ENCODE results near the gene SERPINB11. TPM values are rescaled to one million over a fixed set of nuclear protein-coding genes. Genes with fewer than 3 reads are reported as not detected.

Gene SERPINB11
- total RNA-seq, 6 experiments from 2014 or later: not detected

DNA sequence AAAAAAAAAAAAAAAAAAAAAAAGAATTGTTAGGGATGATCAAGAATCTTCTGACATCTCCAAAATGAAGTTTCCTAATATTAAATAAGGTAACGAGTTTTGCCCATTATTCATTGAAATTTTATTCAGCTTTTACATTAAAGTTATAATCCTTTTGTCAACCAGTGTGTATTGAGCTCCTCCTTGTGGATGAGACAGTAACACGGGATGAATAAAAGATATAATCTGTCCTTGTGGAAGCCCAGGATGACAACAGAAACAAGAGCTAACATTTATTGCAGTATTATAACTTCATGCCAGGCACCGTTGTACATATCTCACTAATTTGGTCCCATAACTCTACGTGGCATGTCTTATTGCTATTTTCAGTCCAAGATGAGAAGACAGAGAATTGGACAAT lies 39.0 kb downstream of the SERPINB11 start:
- intact Hi-C loops (cut with DNase I): no loop called here
- TF ChIP-seq, protein P1, sequence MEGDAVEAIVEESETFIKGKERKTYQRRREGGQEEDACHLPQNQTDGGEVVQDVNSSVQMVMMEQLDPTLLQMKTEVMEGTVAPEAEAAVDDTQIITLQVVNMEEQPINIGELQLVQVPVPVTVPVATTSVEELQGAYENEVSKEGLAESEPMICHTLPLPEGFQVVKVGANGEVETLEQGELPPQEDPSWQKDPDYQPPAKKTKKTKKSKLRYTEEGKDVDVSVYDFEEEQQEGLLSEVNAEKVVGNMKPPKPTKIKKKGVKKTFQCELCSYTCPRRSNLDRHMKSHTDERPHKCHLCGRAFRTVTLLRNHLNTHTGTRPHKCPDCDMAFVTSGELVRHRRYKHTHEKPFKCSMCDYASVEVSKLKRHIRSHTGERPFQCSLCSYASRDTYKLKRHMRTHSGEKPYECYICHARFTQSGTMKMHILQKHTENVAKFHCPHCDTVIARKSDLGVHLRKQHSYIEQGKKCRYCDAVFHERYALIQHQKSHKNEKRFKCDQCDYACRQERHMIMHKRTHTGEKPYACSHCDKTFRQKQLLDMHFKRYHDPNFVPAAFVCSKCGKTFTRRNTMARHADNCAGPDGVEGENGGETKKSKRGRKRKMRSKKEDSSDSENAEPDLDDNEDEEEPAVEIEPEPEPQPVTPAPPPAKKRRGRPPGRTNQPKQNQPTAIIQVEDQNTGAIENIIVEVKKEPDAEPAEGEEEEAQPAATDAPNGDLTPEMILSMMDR (IDR thresholded peaks at IDR 0.05): peak; percentile 28 to 51 (median 44)
- no peak for TF ChIP-seq POLR2A (IDR thresholded peaks at IDR 0.05)
- no peaks in the 10 kb centered on the region for H3K36me3 ChIP-seq
- no peaks in the 10 kb centered on the region for H3K27me3 ChIP-seq
- 28% methylated on average over 4 of the region's 4 CpGs for WGBS (ENCODE audit: insufficient coverage, low coverage, low lambda C conversion rate, missing lambda C conversion rate)
- H3K27ac ChIP-seq: no peak overlapping the region
- H3K4me1 ChIP-seq: no peaks in the 10 kb centered on the region
- no peak overlapping the region for H3K4me3 ChIP-seq
- DNase-seq (no peak), ATAC-seq (peak; percentile 34 to 54 (median 50))
- H3K9me3 ChIP-seq: no peaks in the 10 kb centered on the region

DNA sequence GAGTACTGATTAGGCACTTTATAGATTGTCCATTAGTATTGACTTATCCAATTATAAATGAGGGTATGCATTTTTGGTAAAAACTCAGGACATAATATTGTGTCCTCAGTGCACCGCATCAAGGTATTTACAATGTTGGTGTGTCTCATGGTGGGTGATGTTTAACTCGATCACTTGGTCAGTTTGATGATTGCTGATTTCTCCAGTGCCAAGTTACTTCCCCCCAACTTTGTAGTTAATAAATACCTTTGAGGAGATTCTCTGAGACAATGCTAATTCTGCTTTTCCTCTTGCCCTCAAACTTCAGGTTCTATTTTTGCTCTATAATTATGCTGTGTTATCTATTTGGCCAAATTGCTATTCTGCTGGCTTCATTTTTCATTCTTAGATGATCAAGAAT lies 44.2 kb downstream of the SERPINB11 start:
- Histone ChIP-seq H3K27me3 (no peaks in the 10 kb centered on the region), H3K9me3 (no peaks in the 10 kb centered on the region), H3K36me3 (no peaks in the 10 kb centered on the region), H3K4me1 (no peaks in the 10 kb centered on the region), H3K27ac (no peak overlapping the region), H3K4me3 (no peak overlapping the region)
- ATAC-seq (no peak), DNase-seq (no peak)
- 62% methylated on average over 2 of the region's 2 CpGs for WGBS (ENCODE audit: insufficient coverage, low coverage, low lambda C conversion rate, missing lambda C conversion rate)
- intact Hi-C loops (cut with DNase I): no loop called here
- TF ChIP-seq, protein P1 (IDR thresholded peaks at IDR 0.05): no peak
- TF ChIP-seq POLR2A (IDR thresholded peaks at IDR 0.05): no peak

DNA sequence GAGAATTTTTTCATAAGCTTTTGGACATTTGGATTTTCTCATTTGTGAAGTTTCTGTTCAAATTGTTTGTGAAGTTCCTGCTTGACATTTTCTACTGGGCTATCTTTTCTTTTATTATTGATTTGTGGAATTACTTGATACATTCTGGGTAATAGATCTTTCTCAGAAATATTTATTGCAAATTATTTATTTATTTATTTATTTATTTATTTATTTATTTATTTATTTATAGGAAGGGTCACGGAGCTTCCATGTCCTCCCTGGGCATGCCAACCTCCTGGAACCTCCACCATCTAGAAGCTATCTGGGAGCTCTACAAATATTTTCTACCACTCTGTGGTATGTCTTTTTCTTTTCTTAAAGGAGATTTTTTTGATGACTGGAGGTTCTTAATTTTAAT lies 46.7 kb downstream of the SERPINB11 start:
- Histone ChIP-seq H3K27ac (no peak overlapping the region), H3K27me3 (no peaks in the 10 kb centered on the region), H3K9me3 (no peaks in the 10 kb centered on the region), H3K36me3 (no peaks in the 10 kb centered on the region), H3K4me3 (no peak overlapping the region), H3K4me1 (no peaks in the 10 kb centered on the region)
- no peak for DNase-seq
- ATAC-seq: no peak
- no peak for TF ChIP-seq POLR2A (IDR thresholded peaks at IDR 0.05)
- TF ChIP-seq, protein P1 (IDR thresholded peaks at IDR 0.05): no peak
- intact Hi-C loops (cut with DNase I): no loop called here
- WGBS (ENCODE audit: insufficient coverage, low coverage, low lambda C conversion rate, missing lambda C conversion rate): 58% methylated on average over 1 of the region's 1 CpG

DNA sequence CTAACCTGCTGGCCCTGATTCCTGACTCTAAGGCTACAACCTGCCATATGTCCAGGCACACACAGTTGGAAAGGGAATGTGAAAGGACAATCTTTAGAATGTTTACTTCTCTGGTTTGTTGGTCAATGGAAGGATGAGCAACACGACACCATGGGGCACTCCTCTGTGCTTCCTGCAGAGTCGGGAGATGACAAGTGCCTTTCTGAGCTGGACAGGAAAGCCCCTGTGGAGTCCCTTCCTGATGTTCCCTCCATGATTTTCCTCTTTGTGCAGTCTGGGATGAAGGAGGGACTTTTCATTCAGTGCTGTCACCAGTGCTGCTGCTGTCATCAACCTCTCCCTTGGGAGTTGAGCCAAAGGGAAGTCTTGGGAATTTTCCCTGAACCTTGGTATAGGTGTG lies 49.9 kb downstream of the SERPINB11 start:
- no peaks in the 10 kb centered on the region for H3K9me3 ChIP-seq
- TF ChIP-seq, protein P1 (IDR thresholded peaks at IDR 0.05): no peak
- TF ChIP-seq POLR2A (IDR thresholded peaks at IDR 0.05): no peak
- no peak overlapping the region for H3K4me3 ChIP-seq
- H3K4me1 ChIP-seq: no peaks in the 10 kb centered on the region
- 40% methylated on average over 1 of the region's 2 CpGs for WGBS (ENCODE audit: insufficient coverage, low coverage, low lambda C conversion rate, missing lambda C conversion rate)
- ATAC-seq (no peak), DNase-seq (no peak)
- no peaks in the 10 kb centered on the region for H3K36me3 ChIP-seq
- no peaks in the 10 kb centered on the region for H3K27me3 ChIP-seq
- intact Hi-C loops (cut with DNase I): no loop called here
- no peak overlapping the region for H3K27ac ChIP-seq

DNA sequence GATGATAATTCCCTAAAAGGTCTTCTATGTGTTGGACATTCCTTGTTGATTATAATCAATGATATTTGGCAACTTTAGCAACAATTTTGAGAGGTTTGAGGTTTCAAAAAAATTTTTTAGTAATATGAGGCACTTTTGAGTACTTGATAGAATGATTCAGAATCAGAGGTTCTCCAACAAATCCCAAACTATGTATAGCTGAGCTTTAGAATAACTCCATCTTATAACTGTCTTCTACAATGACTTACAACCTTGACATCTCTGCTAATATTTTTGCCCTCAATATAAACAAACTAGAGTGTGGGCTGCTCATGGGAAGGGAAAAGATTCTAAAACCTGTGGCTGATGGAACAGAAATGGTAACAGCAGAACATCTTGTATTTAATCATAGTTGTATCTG lies 50.9 kb downstream of the SERPINB11 start:
- TF ChIP-seq POLR2A (IDR thresholded peaks at IDR 0.05): no peak
- TF ChIP-seq, protein P1 (IDR thresholded peaks at IDR 0.05): no peak
- ATAC-seq (no peak), DNase-seq (no peak)
- H3K9me3 ChIP-seq: no peaks in the 10 kb centered on the region
- H3K36me3 ChIP-seq: no peaks in the 10 kb centered on the region
- H3K4me3 ChIP-seq: no peak overlapping the region
- no peak overlapping the region for H3K27ac ChIP-seq
- no peaks in the 10 kb centered on the region for H3K4me1 ChIP-seq
- intact Hi-C loops (cut with DNase I): no loop called here
- H3K27me3 ChIP-seq: no peaks in the 10 kb centered on the region

Measured in right lobe of liver (tissue), 6 donors.